T follicular helper cell (primary cell): ENCODE data around the gene PRND.
"Not testable (repeated sequence)": the region's sequence is repeated elsewhere in the genome, so short reads cannot be mapped to it uniquely, and the experiment has no call there.

Experiments
- DNase-seq: peaks from one replicate; pipeline ENCODE4 v3.0.0-alpha.2; 2020; ENCODE audit warnings: low read depth

Gene PRND

DNA sequence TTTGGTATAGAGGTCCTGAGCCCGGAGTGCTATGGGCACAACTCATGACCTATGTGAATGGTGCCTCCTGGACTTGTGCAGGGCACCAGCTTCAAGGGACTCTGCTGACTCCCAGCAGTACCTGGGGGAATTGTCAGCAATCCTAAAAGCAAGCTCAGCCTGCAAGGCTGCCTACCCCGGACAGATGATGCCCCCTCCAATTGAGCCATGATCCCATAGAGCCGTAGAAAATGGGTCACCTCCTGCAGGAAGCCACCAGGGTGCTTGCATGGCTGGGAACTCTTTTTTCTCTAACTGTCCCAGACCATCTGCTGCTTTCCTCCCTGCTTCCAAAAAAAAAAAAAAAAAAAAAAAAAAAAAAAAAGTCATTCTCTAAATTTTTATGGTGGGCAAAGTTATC is 12.9 kb upstream of the PRND start:
- DNase-seq, result no peak

DNA sequence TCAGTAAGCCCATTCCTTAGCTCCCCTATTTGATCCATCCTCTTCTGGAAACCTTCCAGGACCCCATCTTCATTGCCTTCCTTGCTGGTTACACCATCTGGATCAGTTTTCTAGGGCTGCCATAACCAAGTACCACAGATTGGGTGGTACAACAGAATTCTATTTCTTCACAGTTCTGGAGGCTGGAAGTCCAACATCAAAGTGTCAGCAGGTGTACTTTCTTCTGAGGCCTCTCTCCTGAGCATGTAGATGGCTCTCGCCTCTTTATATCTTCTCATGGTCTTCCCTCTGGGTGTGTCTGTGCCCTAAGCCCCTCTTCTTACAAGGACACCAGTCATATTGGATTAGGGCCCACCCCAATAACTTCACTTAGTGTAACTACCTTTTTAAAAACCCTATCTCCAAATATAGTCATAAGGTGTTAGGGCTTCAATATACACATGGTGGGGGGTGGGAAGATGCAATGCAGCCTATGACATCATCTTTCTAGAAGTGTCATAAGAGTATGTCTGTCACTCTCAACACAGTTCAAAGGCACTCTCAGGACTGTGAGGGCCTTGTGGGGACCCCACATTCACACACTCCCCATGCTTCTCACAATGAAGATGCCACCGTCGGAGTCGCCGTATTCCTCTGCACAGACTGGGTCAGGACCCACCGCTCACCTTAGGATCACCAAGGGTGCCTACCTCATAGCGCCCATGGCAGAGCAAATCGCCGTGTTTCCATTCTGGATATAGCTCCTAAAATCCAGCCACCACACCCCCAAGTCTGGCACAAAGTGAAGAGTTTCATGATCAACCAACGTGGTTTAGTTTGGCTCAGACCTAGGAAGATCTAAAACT is 12.2 kb upstream of the PRND start:
- no peak for DNase-seq

DNA sequence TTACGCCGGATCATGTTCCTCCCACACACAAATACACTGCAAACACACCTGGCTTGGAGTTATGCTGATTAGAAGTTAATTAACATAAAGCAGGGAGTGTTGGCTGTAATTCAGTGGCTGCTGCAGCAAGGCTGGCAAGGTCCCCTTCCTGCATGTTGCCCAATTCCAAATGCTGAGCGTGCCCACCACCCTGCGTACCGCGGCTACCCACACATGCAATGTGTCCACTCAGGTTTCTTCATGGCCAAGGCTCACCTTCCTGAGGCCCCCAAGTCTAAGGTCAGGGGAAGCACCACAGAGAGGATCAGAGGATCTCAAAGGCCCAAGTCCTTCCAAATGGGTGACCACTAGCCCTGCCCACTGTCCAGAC is 11.6 kb upstream of the PRND start:
- DNase-seq, result no peak

DNA sequence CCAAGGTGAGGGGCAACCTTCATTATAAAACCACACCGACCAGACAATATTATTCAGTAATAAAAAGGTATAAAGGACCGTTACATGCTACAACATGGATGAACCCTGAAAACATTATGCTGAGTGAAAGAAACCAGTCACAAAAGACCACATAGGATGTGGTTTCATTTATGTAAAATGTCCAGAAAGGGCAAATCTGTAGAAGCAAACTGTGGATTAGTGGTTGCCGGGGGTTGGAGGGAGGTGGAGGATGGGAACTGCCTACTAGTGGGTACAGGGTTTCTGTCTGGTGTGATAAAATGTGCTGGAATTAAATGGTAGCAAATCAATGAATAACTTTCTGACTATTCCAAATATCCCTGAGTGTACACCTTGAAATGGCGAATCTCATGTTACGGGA is 10.2 kb upstream of the PRND start:
- no peak for DNase-seq

DNA sequence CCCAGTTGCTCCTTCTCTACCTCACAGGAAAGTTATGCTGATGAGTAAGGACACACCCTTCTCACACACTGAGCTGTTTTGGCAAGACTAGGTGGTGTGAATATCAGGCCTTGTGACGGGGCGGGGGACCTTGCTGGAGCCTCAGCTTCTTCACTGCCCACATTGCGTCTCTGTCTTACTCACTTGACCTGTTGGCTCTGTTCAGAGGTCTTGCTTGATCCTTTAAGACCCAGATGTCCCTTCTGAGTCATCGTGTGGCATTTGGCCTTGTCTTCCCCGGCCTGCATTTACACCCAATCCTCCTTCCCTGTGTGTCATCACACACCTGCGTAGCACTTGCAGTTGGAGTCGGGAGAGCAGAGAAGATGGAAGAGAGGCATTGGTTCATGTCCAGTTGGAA is 8.3 kb upstream of the PRND start:
- DNase-seq, result no peak

DNA sequence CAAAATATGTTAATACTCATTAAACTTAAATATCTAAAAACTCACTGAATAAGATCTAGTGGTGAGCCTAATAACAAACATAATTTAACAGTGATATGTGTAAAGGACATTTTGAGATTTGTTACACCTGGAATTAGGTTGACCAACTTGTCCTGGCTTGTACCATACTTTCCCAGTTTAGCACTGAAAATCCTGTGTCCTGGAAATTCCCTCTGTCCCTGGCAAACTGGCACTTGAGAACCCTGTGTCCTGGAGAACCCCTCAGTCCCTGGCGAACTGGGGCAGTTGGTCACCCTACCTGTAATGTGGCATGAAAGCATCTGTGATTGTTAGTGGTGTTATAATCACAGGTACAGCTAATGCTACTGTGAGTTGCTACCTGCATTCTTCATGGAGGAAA is 6.9 kb upstream of the PRND start:
- DNase-seq, result no peak

DNA sequence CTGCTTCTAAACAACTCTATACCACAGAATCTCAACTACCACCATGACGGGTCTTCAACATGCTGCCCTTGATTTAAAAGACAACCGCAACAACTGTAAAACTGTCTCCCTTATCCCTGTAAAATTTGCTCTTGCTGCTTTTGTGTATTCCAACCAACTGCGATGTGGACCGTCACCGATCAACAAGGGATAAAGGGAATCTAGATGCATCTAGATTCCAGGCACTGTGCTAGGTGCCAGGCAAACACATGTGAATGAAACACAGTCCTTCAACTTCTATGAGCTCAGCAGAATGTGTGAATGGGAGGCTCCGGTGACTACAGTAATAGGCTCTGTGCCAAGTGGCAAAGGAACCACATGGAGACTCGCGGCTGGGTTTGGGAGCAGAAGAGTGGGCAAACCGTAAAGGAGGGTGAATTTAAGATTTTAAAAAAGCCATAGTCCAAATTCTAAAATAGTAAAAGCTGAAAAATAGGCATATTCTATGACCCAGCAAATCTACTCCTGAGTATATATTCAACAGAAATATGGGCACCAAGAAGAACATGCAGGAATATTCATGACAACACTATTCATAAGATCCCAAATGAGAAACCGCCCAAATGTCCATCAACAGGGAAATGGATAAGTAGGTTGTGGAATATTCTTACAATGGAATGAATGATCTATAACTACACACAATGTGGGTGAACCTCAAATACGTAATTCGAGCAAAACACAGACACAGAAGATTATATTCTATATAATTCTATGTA is 3.7 kb upstream of the PRND start:
- DNase-seq, result no peak

DNA sequence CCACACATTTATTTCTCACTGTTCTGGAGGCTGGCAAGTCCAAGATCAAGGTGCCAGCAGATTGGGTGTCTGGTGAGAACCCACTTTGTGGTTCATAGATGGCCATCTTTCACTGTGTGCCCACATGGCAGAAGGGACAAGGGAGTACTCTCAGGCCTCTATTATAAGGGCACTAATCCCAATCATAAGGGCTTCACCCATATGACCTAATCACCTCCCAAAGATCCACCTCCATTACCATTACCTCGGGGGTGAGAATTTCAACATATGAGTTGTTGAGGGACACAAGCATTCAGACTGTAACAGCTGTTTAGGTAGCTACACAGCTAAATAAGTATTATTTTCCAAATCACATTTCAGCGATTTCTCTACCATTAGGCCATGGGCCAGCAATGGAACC is 2.5 kb upstream of the PRND start:
- DNase-seq, result no peak

DNA sequence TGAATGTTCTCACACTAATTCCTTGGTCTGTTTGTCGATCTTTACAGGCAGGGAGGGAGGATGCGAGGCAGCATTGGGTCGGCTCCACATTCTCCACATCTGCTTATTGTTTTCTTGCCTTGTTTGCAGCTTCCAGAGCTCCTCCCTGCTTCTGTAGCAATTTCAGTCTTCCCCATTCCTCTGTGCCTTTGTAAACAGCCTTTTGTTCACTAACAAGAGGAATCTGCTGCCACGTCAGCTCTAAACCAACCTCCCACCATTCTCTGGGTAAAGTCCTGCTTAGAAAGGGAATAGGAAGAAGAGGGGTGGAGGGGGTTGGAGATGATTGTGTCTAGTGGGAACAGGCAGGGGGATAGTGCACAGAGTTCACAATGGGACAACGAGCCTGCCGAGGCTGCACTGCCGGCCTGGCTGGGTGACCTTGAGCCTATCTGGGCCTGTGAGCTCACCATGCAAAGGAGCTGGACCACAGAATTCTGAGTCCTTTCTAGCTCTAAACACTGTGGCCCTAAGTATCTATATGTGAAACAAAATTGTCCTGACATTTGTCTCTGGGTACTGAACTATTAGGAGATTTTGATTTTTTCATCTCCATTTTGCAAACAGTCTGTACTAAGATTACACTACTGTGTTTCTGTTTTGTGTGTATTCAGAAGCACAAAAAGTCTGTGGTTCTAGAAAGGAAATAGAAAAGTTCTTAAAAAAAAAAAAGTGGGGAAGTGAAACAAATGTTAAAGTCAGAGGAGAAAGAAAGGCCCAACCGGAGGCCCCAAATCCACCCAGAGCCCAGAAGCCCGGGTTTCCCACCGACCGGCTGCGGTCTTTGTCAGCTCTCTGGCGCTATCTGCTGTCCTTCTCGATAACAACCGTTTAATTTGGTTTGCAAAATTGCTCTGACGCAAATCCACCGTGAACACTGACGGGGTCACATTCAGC is 1.4 kb upstream of the PRND start:
- peak; percentile 63 for DNase-seq

DNA sequence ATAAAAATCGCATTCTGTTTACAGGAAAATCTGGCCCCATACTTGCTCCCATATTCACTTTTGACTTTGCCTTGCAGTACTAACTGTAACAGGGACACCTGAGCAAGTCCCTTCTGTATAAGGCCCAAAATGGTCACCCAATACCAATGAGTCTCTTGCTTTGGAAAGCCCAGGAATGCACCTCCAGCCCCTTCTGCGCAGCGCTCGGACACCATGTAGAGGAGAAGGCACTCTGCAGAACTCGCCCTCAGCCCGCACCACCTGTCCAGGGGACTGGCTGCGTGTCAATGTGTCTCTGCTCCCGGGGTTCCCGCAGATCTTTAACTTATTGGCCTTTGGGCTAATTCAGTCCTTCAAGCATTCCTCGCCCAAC is 746 bp upstream of the PRND start:
- no peak for DNase-seq

DNA sequence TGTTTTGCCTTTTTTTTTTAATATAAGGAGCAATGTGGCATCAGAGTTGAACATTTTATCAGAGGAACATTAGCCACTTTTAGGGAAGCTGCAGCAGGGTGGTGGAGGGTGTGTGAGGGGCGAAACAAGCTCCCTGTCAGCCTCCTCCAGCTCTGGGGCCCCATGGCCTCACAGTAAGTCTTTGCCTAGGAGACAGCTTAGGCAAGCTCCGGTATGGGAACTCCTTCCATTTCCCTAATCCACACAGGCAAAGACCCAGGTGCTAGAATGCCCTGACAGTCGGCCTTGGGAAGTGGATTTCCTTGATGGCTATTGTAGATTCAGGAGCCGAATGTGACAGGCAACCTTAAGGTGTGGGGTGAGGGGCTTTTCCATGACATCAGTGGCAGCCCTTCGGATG is 862 bp downstream of the PRND start:
- DNase-seq, result no peak

DNA sequence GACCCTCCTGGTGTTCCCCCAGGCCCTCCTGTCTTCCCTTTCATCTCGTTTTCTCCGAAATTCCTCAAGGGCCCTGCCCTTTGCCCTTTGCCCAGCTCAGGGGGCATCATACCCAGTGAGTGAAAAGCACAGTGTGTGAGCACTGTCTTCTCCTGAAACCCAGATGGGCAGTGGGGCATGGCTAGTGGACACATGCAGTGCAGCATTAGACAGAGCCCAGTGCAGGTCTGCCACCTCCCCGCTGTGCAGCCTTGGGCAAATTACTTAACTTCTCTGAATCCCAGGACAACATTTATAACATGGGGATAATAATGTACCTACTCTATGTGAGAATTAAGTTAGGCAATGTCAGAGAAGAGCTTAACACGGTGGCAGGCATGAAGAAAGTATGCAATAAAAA is 1.3 kb downstream of the PRND start:
- no peak for DNase-seq

DNA sequence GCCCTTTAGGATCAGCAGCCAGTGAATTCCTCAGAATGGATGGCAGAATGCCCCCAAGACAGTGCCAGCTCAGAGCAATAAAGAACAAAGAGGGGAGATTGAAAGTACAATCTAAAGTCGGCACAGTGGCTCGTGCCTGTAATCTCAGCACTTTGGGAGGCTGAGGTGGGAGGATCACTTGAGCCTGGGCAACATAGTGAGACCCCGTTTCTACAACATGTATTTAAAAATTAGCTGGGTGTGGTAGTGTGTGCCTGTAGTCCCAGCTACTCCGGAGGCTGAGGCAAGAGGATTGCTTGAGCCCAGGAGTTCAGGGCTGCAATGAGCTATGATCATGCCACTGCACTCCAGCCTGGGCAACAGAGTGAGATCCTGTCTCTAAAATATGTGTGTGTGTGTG is 1.8 kb downstream of the PRND start:
- not testable (repeated sequence) for DNase-seq

DNA sequence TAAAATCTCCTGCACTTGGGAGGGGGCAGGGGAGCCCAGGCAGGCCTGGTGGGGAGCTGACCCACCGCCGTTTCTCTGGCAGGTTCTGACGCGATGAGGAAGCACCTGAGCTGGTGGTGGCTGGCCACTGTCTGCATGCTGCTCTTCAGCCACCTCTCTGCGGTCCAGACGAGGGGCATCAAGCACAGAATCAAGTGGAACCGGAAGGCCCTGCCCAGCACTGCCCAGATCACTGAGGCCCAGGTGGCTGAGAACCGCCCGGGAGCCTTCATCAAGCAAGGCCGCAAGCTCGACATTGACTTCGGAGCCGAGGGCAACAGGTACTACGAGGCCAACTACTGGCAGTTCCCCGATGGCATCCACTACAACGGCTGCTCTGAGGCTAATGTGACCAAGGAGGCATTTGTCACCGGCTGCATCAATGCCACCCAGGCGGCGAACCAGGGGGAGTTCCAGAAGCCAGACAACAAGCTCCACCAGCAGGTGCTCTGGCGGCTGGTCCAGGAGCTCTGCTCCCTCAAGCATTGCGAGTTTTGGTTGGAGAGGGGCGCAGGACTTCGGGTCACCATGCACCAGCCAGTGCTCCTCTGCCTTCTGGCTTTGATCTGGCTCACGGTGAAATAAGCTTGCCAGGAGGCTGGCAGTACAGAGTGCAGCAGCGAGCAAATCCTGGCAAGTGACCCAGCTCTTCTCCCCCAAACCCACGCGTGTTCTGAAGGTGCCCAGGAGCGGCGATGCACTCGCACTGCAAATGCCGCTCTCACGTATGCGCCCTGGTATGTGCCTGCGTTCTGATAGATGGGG is 3.0 kb downstream of the PRND start:
- no peak for DNase-seq

DNA sequence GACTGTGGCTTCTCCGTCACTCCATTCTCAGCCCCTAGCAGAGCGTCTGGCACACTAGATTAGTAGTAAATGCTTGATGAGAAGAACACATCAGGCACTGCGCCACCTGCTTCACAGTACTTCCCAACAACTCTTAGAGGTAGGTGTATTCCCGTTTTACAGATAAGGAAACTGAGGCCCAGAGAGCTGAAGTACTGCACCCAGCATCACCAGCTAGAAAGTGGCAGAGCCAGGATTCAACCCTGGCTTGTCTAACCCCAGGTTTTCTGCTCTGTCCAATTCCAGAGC is 3.5 kb downstream of the PRND start:
- no peak for DNase-seq

DNA sequence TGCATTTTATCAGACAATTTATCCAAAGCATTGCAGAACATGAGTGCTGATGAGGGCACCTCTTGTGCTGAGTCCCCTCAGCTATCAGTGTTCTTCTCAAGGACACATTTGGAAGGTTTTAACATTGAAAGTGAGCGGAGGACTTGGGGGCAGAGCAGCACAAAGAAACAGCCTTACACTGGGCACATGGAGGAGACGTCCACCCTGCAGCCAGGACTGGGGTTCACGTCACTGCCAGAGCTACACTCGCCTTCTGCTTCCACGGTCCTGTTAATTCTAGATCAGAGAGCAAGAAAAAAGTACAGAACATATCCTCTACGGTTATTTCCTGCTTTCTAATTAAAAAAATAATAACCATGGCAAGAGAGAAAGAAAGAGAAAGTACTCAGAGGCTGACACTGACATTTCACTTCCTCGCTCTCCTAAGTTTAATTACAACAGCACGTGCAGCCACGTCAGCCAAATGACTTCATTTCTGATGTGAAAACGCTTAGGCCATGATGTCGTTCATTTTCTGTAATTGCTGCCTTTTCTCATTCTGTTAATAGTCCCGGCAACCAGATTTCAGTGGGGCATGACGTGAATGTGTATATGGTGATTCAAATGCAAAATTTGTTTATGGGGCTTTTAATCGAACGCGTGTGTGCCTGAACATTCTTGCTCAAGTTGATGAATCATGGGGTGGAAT is 5.1 kb downstream of the PRND start:
- peak; percentile 24 for DNase-seq

DNA sequence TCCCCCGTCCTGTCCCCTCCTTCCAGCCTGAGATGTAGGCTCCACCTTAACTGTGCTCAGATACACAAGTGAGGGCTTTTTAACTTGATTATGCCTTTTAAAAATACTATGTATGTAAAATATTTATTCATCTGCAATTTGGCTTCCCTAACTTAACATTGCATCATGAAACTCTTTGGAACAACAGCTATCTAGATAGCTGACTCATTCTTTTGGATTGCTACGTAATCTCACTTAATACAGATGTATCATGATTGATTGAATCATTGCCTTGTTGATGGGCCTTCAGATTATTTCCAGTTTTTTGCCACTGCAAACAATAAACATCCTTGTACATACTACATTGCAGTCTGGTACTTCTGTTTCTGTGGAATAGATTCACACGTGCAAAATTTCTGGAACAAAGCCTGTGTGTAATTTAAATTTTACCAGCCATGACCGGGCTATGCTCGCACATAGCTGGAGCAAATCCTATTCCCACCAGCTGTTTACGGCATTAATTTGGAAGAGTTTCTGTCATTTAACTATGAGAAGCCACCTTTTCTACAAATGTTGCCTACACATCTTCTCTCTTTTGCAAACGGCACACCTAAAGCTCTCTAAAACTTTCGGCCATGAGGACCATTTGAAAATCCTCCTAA is 6.5 kb downstream of the PRND start:
- no peak for DNase-seq

DNA sequence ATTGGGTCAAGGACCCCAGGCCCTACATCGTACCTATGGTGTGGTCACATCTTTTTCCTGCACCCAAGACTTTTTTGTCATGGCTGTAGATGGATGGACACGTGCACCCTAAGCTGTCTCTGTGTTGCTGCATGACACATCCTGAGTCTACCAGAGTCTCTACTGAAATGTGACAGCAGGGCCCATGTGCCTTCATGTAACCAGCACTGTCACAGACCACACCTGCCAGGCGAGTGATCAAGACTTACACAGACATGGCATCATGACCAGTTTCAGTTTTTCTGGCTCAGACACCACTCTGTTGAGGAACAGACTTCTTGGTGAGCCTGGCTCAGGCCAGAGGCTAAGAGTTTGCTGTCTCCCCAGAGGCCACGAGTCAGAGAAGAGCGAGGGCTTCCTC is 7.6 kb downstream of the PRND start:
- no peak for DNase-seq

DNA sequence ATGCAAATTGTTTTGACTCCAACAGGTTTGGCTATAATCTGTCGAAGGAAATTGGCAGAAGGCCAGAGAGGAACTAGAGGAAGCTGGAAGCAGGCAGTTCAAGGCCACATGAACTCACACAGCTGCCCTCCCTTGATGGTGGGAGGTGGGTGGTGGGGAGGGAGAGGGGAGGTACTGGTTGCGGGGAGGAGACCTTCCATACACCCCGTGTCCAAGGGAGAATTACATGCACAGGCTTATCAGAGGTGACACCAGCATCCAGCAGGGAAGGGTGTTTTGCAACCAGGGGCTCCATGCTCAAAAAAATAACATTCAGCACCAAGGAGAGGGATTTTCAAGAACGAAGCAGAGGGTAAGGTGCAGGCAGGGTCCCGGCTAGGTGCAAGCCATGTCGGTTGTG is 9.1 kb downstream of the PRND start:
- DNase-seq, result no peak

DNA sequence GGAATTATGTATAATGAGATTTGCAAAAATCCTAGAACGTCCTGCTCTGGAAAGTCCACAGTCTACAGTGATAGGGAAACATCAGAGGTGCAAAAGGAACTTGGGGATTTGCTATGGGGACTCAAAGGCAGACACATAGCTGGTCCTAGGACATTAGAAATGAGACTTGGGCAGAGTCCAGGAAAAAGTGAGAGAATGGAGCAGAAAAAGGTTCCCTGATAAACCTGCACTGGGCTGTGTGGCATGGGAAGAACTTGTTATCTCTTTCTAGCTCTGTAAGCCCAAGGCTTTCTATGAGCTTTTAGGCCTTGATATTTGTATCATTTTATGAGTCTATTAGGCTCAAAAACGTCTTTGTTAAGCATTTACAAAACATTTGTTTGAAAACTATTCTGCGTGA is 15.2 kb downstream of the PRND start:
- DNase-seq, result no peak
